Fibroblast of lung (primary cell): ENCODE measurements around the gene PHKG2.

Experiments used
- CTCF ChIP-seq, 2 donors: IDR thresholded peaks in 1 of 2; conservative IDR thresholded peaks in 1 of 2; 1 replicate in 1 of 2; 2 replicates in 1 of 2; pipeline ENCODE4 v1.5.1; 2011 to 2012; ENCODE audit warnings: low read length in 2 of 2, control low read depth in 1 of 2, inconsistent platforms in 1 of 2, low read depth in 1 of 2, mild to moderate bottlenecking in 1 of 2
- EZH2 ChIP-seq: IDR thresholded peaks from 2 replicates; pipeline ENCODE4 v1.5.1; 2012; ENCODE audit warnings: low read length, control low read depth, mild to moderate bottlenecking; ENCODE audit errors: missing control alignments

- no peak for TF ChIP-seq CTCF (conservative IDR thresholded peaks at IDR 0.05 in 1 of 2, IDR thresholded peaks at IDR 0.05 in 1 of 2; ENCODE audit: low read depth in 1 of 2, low read length in 2 of 2)
- no peak for TF ChIP-seq EZH2
Observed at GRCh38 chr16:30700971-30701370, 47.3 kb upstream of the PHKG2 start.
